Stimulated activated CD4-positive, alpha-beta T cell treated with anti-CD3 and anti-CD28 coated beads, Interleukin-2, amount 100 ng/mL, for 4 hours (primary cell): ENCODE results near the gene RIT1.
"Not testable (repeated sequence)": the region's sequence is repeated elsewhere in the genome, so short reads cannot be mapped to it uniquely, and the experiment has no call there.

Experiments used
- DNase-seq: peaks from one replicate; pipeline ENCODE4 v3.0.0-alpha.2; 2020; ENCODE audit warnings: low read depth

RIT1 gene

GRCh38 chr1:155933591-155934096 lies 22.5 kb upstream of the RIT1 start:
- DNase-seq, result no peak

- DNase-seq, result no peak
These were observed 21.3 kb upstream of the RIT1 start for GRCh38 chr1:155932487-155932886.

- DNase-seq, result no peak
These were observed 20.9 kb upstream of the RIT1 start for GRCh38 chr1:155932081-155932480.

- DNase-seq, result no peak
These were observed 20.3 kb upstream of the RIT1 start for GRCh38 chr1:155931332-155932038.

- not testable (repeated sequence) for DNase-seq
These were observed 19.6 kb upstream of the RIT1 start for GRCh38 chr1:155930725-155931124.

- DNase-seq, result no peak
These were observed 17.9 kb upstream of the RIT1 start for GRCh38 chr1:155929057-155929456.

- DNase-seq, result no peak
These were observed 14.4 kb upstream of the RIT1 start for GRCh38 chr1:155925506-155925905.

GRCh38 chr1:155920717-155921116 lies 9.6 kb upstream of the RIT1 start:
- no peak for DNase-seq

- no peak for DNase-seq
These were observed 8.7 kb upstream of the RIT1 start for GRCh38 chr1:155919801-155920200.

- no peak for DNase-seq
These were observed 7.5 kb upstream of the RIT1 start for GRCh38 chr1:155918660-155919059.

GRCh38 chr1:155913969-155914757 lies 3.0 kb upstream of the RIT1 start:
- DNase-seq, result no peak

GRCh38 chr1:155912056-155912536 lies 947 bp upstream of the RIT1 start:
- DNase-seq, result no peak

- DNase-seq, result no peak
These were observed 478 bp downstream of the RIT1 start for GRCh38 chr1:155910621-155911121.

- DNase-seq, result no peak
These were observed 1.3 kb downstream of the RIT1 start for GRCh38 chr1:155909894-155910293.

- no peak for DNase-seq
These were observed 6.9 kb downstream of the RIT1 start for GRCh38 chr1:155904261-155904660.

GRCh38 chr1:155900161-155900560 lies 11.0 kb downstream of the RIT1 start:
- DNase-seq, result no peak

GRCh38 chr1:155899683-155900082 lies 11.5 kb downstream of the RIT1 start:
- DNase-seq, result no peak

- no peak for DNase-seq
These were observed 12.3 kb downstream of the RIT1 start for GRCh38 chr1:155898888-155899287.

- DNase-seq, result no peak
These were observed 13.4 kb downstream of the RIT1 start for GRCh38 chr1:155897746-155898145.

GRCh38 chr1:155896476-155896875 lies 14.7 kb downstream of the RIT1 start:
- DNase-seq, result not testable (repeated sequence)

- DNase-seq, result not testable (repeated sequence)
These were observed 15.5 kb downstream of the RIT1 start for GRCh38 chr1:155895617-155896016.

- DNase-seq, result no peak
These were observed 17.6 kb downstream of the RIT1 start for GRCh38 chr1:155893389-155894142.
